ENCODE data around the gene LY86. TPM values are rescaled to one million over a fixed set of nuclear protein-coding genes. Genes with fewer than 3 reads are reported as not detected.

LY86 gene
- total and polyA plus RNA-seq, 7 donors = 0.18 to 1.3 (median 0.42) TPM

GRCh38 chr6:6652932-6653331, 64.4 kb downstream of the LY86 start:
- Histone ChIP-seq H3K36me3 (ENCODE audit: insufficient read depth in 1 of 2, low read depth in 1 of 2) (no peaks in the 10 kb centered on the region), H3K27ac (no peak overlapping the region), H3K4me1 (peaks cover 19% of the 10 kb centered on the region), H3K4me3 (no peak overlapping the region), H3K9me3 (no peaks in the 10 kb centered on the region), H3K27me3 (ENCODE audit: insufficient read depth in 3 of 3, low read length in 2 of 3) (no peaks in the 10 kb centered on the region)
- WGBS, 3 donors = 88 to 93% (median 89%) methylated on average over 5 of the region's 5 CpGs
- no peak for ATAC-seq
- intact Hi-C loops (cut with DNase I) = no loop called here
- no peak for TF ChIP-seq CTCF (IDR thresholded peaks at IDR 0.05)
- no peak for DNase-seq

GRCh38 chr6:6654599-6655575, 66.4 kb downstream of the LY86 start:
- peaks cover 19% of the 10 kb centered on the region for H3K4me1 ChIP-seq
- intact Hi-C loops (cut with DNase I) = no loop called here
- no peak for TF ChIP-seq CTCF (IDR thresholded peaks at IDR 0.05)

GRCh38 chr6:6655805-6656251, 67.3 kb downstream of the LY86 start:
- peak; percentile 24 to 83 (median 58) for ATAC-seq
- Histone ChIP-seq H3K4me1 (peaks cover 19% of the 10 kb centered on the region), H3K27ac (peak overlapping the region; percentile 63), H3K36me3 (ENCODE audit: insufficient read depth in 1 of 2, low read depth in 1 of 2) (no peaks in the 10 kb centered on the region), H3K9me3 (no peaks in the 10 kb centered on the region), H3K27me3 (ENCODE audit: insufficient read depth in 3 of 3, low read length in 2 of 3) (no peaks in the 10 kb centered on the region), H3K4me3 (no peak overlapping the region)
- DNase-seq = no peak
- WGBS, 3 donors = 64 to 77% (median 74%) methylated on average over 9 of the region's 9 CpGs
- no peak for TF ChIP-seq CTCF (IDR thresholded peaks at IDR 0.05)
- intact Hi-C loops (cut with DNase I) = no loop called here

More at GRCh38 chr6:6654599-6655575, 66.4 kb downstream of the LY86 start:
- ATAC-seq (peak; percentile 79 to 92 (median 86)), DNase-seq (no peak)
- WGBS, 3 donors = 51 to 55% (median 54%) methylated on average over 16 of the region's 16 CpGs
- H3K36me3 ChIP-seq (ENCODE audit: insufficient read depth in 1 of 2, low read depth in 1 of 2) = no peaks in the 10 kb centered on the region
- H3K27ac ChIP-seq = peak overlapping the region; percentile 63
- H3K27me3 ChIP-seq (ENCODE audit: insufficient read depth in 3 of 3, low read length in 2 of 3) = no peaks in the 10 kb centered on the region
- no peaks in the 10 kb centered on the region for H3K9me3 ChIP-seq
- no peak overlapping the region for H3K4me3 ChIP-seq

GRCh38 chr6:6656287-6656686, 67.8 kb downstream of the LY86 start:
- ATAC-seq = no peak
- Histone ChIP-seq H3K27me3 (ENCODE audit: insufficient read depth in 3 of 3, low read length in 2 of 3) (no peaks in the 10 kb centered on the region), H3K27ac (peak overlapping the region; percentile 63), H3K4me1 (peaks cover 19% of the 10 kb centered on the region), H3K9me3 (no peaks in the 10 kb centered on the region), H3K36me3 (ENCODE audit: insufficient read depth in 1 of 2, low read depth in 1 of 2) (no peaks in the 10 kb centered on the region), H3K4me3 (no peak overlapping the region)
- intact Hi-C loops (cut with DNase I) = no loop called here
- 51 to 63% (median 55%) methylated on average over 3 of the region's 3 CpGs for WGBS, 3 donors
- no peak for DNase-seq
- TF ChIP-seq CTCF (IDR thresholded peaks at IDR 0.05) = no peak

Measured in psoas muscle (tissue), 8 donors.